CD4-positive, alpha-beta T cell treated with Interleukin-15 for 4 hours (primary cell): ENCODE data around the gene C19orf25.
"Not testable (repeated sequence)": the region's sequence is repeated elsewhere in the genome, so short reads cannot be mapped to it uniquely, and the experiment has no call there.

ENCODE experiments used
- DNase-seq: peaks from one replicate; pipeline ENCODE4 v3.0.0-alpha.2; 2020; ENCODE audit warnings: low spot score

Gene C19orf25

DNA sequence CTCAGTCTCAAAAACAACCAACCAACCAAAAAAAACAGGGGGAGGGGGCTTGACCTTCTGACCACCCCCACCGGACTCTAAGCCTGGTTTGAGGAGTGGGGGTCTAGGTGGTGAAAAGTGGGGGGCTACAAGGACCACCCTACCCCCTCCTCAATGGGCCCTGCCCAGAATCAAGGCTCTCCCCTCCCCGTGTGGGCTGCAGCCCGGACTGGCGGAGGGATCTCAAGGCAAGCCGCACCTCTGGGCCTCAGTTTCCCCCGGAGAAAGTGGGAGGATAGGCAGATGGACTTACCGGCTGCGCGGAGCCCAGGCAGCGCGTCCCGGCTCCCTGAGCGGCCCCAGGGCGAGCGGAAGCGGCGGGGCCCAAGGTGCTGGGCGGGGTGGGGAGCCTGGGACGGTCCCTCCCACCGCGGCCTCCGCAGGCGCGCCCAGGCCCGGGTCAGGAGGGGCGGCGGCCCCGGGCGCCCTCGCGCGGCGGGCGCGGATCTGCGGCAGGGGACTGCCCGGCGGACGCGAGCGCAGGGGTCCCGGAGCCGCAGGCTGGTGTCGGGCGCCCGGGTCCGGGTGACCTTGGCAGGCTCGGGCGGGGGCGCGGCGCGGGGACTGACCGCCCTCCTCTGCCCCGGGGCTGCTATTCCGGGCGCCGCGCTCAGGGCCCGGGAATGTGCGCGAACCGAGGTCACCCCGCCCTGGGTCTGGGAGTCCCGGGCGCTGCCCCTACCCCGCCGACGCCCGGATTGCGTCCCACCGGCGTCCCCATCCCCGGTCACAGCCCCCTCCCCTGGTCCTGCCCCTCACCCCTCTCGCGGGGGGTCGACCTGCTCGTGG lies 33.9 kb upstream of the C19orf25 start, which contains the start of gene ADAMTSL5:
TSS of gene ADAMTSL5 (minus strand) at position 349 of the 828 bp plus-strand sequence. CDS start 2,076 bp downstream, outside the sequence.
- DNase-seq: peak; percentile 53

DNA sequence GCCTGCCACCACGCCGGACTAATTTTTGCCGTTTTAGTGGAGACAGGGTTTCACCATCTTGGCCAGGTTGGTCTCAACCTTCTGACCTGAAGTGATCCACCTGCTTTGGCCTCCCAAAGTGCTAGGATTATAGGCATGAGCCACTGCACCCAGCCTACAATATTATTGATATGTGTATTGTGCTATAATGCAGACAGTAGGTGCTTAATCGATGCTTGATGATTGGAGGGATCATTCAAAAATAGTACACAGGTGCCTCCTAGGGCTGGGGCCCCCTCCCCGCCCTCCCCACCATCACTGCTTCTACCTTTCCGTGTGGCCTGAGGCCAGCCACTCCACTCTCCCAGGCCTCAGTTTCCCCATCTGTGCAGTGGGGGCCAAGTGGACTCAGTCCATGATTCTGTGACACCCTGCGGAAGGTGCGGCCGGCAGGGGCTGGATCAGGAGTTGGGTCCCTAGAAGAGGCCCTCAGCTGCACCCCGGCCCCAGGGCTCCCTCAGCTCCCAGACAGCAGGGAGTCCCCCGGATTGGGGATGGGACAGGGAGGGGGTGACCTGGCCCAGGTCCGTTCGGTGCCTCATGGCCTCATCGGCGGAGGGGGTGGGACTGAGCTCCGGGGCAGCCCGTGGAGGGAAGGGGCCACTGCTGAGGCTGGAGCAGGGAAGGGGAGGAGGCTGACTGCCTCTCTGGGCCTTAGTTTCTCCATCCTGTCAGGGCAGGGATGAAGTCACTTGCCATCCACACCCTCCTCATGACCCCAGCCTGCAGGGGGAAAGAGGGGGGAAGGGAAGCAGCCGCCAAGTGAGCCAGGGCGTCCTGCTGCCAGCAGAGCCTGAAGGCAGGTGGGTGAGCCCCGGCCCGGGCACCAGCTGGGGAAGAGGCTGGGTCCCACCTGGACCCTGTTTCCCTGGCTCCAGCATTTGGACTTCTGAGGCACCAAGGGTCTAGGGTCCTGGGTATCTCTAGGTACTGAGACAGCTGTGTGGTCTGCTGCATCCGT lies 32.6 kb upstream of the C19orf25 start:
- DNase-seq: no peak

DNA sequence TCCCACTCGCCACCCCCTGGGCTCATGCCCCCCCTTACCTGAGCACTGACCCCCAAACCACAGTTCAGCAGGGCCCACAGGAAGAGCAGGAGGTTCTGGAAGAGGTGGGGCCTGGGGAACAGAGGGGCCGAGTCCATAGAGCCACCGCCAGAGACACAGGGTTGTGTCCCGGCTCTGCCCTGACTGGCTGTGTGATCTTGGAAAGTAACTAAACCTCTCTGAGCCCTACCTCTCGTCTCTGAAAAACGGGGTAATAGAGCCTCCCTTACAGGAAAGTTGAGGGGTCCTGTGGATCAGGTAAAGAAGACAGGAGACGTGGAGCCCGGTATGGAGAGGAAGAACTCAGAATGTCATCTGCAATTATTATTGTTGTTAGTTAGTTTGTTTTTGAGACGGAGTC lies 31.8 kb upstream of the C19orf25 start:
- no peak for DNase-seq

DNA sequence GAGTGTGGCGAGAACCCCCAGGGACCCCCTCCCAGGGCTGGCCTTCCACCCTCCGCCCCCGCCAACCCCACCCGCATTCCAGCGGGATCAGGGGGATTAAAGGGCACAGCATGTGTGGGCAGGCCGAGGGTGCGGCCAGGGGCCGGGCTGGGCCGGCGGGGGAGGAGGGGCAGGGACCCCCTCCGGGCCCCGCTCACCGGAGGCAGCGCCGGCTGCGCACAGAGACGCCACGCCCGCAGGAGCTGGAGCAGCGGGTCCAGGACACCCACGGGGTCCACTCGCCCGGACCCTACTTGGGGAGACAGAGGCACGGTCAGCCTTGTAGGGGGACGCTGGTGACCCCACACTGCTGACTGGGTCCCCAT lies 31.4 kb upstream of the C19orf25 start:
- no peak for DNase-seq

- DNase-seq: no peak
Observed at GRCh38 chr19:1509602-1510441, 30.8 kb upstream of the C19orf25 start.

DNA sequence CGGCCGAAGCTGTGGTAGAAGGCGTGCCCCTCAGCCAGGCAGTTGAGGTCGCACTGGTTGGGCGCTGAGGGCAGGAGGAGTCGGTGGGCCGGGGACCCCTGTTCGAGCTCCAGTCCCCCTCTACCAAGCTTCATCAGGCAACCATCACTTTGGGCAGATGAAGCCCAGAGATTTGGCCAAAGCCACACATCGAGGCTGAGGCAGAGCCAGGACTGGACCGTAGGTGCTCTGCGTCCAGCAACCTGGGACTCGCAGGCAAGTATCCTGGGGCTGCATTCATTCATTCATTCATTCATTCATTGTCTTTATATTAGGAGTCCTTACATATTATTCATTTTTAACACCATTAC lies 29.5 kb upstream of the C19orf25 start:
- no peak for DNase-seq

DNA sequence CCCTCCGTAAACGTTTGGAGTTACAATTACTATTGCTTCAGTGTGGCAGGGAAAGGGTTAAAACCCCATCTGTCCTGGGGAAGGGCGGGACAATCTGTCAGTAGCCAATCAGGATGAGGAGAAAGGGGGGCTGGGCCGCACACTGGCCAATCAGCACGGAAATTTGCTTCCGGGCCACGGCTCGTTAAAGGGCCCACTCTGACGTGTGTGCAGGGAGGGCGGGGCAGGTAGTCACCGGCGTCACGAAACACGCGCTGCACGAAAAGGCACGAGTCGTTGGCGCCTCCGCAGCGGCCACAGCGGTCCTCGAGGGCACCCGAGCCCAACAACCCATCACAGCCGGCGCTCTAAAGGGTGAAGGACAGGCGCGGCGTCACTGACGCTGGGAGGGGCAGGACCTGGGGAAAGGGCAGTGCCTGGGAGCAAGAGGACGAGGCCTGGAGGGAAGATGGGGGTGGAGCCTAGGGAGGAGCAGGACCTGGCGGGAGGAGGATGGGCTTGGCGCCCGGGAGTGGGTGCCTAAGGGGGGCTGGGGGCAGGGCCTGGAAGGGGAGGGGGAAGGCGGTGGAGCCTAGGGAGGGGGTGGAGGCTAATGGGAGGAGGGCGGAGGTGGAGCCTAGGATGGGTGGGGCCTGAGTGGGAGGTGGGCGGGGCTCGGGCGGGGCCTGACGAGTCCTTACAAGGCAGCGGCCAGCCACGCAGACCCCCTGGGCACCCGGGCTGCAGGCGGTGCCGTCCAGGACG lies 28.9 kb upstream of the C19orf25 start:
- peak; percentile 94 for DNase-seq

DNA sequence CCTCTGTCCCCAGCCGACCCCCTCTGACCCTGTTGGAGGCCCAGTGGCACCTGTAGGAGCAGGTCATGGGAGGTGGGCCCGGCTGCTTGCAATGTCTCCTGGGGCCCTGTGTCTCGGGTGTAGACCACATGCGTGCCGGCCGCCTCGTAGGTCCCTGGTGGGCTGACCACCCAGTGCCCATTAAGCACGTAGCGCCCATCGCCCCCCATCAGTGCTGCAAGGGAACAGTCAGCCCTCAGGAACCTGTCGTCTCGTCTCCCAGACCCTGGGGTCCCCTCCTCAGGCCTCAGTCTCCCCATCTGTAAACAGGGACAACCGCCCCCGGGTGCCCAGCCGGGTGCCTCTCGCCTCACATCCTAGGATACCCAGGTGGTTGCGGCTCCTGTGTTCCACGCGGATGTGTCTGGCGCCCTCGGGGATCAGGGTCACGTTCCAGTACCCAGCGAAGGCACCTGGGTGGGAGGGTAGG lies 28.2 kb upstream of the C19orf25 start:
- DNase-seq: no peak

GRCh38 chr19:1505991-1506881 lies 27.2 kb upstream of the C19orf25 start:
- no peak for DNase-seq

DNA sequence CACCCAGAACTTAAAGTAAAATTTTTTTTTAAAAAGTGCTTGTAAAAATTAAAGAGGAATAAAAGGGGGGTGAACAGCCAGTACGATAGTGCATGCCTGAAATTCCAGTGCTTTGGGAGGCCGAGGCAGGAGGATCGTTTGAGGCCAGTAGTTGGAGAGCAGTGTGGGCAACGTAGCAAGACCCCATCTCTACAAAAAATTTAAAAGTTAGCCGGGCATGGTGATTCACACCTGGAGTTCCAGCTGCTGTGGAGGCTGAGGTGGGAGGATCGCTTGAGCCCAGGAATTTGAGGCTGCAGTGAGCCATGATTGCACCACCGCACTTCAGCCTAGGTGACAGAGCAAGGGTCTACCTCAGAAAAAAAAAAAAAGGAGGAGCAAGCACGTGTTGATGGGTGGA lies 26.0 kb upstream of the C19orf25 start:
- DNase-seq: no peak

GRCh38 chr19:1503925-1504773 lies 25.1 kb upstream of the C19orf25 start:
- DNase-seq: no peak

DNA sequence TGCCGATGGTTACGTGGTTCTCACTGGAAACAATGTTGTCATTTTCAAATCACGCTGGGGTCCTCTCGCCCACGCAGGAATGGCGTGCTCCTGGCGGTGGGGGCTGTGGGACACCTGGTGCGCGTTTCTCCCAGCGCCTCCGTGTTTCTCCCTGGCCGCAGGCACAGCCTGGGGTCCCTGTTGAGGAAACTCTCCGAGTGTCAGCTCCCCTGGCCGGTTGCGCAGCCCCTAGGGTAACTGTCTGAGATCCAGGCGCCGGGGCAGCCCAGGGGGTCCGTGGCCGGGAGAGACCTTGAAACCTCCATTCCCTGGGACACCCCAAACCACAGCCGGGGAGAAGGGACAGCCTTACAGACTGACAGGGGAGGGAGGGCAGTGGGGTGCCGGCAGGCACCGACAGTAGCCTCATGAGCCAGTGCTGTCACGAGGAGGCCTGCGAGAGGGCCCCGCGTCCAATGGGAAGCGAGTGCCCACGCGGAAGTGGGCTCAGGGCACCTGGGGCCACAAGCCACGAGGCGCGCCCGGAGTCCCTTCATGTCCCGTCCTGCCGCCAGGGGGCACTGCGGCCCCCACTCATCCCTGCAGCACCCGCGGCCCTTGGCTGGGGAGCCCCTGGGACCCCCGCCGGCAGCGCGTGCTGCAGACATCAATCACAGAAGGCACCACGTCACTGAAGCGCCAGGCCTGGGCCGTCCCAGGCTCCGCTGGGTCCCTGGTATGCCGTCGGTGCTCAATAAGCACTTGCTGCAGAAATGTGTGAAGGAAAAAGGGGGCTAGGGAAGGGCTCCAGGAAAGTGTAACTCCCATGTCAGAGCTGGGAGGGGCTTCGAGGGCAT lies 24.3 kb upstream of the C19orf25 start:
- DNase-seq: peak; percentile 58

DNA sequence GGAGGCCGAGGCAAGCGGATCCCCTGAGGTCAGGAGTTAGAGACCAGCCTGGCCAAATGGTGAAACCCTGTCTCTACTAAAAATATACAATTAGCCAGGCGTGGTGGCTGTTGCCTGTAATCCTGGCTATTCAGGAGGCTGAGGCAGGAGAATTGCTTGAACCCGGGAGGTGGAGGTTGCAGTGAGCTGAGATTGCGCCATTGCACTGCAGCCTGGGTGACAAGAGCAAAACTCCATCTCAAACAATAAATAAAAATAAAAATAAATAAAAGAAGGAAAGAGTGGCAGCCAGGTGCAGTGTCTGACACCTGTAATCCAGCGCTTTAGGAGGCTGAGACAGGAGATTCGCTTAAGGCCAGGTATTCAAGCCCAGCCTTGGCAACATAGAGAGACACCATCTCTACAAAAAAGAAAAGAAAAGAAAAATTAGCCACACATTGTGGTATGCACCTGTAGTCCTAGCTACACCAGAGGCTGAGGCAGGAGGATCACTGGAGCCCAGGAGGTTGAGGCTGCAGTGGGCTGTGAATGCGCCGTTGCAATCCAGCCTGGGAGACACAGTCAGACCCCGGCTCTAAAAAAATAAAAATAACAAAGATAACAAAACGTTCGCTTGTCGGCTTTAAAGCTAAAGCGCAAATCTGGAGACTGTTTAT lies 23.5 kb upstream of the C19orf25 start:
- DNase-seq: no peak

DNA sequence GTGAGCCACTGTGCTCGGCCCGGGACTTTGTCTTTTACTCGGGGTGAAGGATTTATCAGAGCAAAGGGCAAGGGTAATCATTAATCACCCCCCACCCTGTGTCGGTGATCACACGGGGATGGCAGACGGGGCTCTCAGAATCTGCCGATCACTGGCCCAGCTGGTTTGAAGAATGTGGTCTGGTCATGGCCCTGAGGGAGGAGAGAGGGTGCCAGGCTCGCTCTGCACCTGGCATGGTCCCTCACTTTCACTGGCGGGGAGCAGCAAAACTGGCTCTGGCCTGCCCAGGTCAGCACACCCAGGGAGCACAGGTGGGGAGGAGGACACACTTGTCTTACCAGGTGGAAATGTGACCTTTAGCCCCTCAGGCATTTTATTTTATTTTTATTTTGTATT lies 22.2 kb upstream of the C19orf25 start:
- no peak for DNase-seq

- not testable (repeated sequence) for DNase-seq
Observed at GRCh38 chr19:1499231-1499630, 20.2 kb upstream of the C19orf25 start.

DNA sequence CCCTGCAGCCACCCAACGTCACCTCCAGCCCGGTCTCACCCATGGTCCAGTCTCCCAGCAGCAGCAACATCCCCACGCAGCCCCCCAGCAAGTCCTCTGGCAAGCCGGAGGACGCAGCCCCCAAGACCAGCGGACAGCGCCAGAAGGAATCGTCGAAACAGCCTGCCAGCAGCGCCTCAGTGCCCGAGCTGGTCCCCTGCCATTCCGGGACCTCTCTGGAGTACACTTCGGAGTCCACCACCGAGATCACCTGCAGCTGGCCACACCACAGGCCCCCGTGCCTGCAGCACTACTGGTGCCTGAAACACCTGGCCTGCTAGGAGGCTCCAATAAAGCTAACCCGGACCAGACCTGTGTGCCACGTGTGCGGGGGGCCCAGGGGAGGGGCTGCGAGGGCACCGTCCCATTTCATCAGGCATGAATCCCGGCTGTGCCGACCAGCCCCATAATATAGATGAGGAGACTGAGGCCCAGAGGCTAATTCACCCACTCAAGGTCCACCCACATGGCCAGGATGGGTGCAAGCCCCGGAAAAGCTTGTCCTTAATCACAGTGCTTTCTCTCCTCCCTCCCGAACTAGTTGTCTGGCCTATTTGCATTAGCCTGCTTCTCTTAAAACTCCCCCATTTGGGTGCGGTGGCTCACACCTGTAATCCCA lies 18.7 kb upstream of the C19orf25 start:
- no peak for DNase-seq
